Transverse colon (tissue), 4 donors: ENCODE measurements around the gene RIOX2. TPM values are rescaled to one million over a fixed set of nuclear protein-coding genes. Genes with fewer than 3 reads are reported as not detected.

Source experiments
- DNase-seq: peaks from one replicate; pipeline ENCODE4 v3.0.0-alpha.2; 2019
- H3K27ac ChIP-seq, 4 donors: fragments of 200-600 bp; sonication (generic); 2 replicates each; pipeline ENCODE4 v1.5.1; 2016 to 2018; ENCODE audit warnings: inconsistent platforms in 4 of 4
- H3K27me3 ChIP-seq: fragments of 200-600 bp; sonication (generic); 2 replicates; pipeline ENCODE4 v1.5.1; 2017; ENCODE audit warnings: inconsistent platforms
- H3K36me3 ChIP-seq, 4 donors: fragments of 200-600 bp; sonication (generic); 2 replicates each; pipeline ENCODE4 v1.5.1; 2017 to 2019; ENCODE audit warnings: inconsistent platforms in 4 of 4
- H3K4me1 ChIP-seq, 4 donors: fragments of 200-600 bp; sonication (generic); 2 replicates each; pipeline ENCODE4 v1.5.1; 2017 to 2020; ENCODE audit warnings: inconsistent platforms in 4 of 4
- H3K4me3 ChIP-seq, 4 donors: fragments of 200-600 bp; sonication (generic); 1 replicate in 1 of 4; 2 replicates in 3 of 4; pipeline versions ENCODE4 v1.5.1 to v1.6.1; 2017 to 2019; ENCODE audit warnings: inconsistent platforms in 4 of 4
- H3K9me3 ChIP-seq, 2 donors: fragments of 200-600 bp; sonication (generic); 2 replicates each; pipeline ENCODE4 v1.5.1; 2017 to 2019; ENCODE audit warnings: inconsistent platforms in 2 of 2
- EP300 ChIP-seq: sonication (generic); formaldehyde crosslinking; IDR thresholded peaks from one replicate; pipeline ENCODE4 v1.6.1; 2017; ENCODE audit warnings: antibody characterized with exemption, low read depth
- POLR2A ChIP-seq: fragments of 450-650 bp; IDR thresholded peaks from one replicate; pipeline ENCODE4 v1.6.1; 2016; ENCODE audit warnings: antibody characterized with exemption, mild to moderate bottlenecking, moderate library complexity
- POLR2AphosphoS5 ChIP-seq, 3 donors: sonication (generic); formaldehyde crosslinking; IDR thresholded peaks; one replicate each; pipeline ENCODE4 v1.6.1; 2016; ENCODE audit warnings: antibody characterized with exemption in 3 of 3
- WGBS, 2 donors: methylation state at CpG; one replicate each; pipeline ENCODE4 v1.1.5; 2018; ENCODE audit warnings: low coverage in 1 of 2; 5-methylcytosine and 5-hydroxymethylcytosine counted together
- in situ Hi-C, 4 donors: fragments of 200-750 bp; cut with MboI; loops; one replicate each; pipeline versions ENCODE4 v1.15.0 to v1.15.1; 2017; ENCODE audit warnings: low sequenced_read_pairs in 3 of 4, low pct_ligation_motif_present in 1 of 4, low pct_unique_long_range_greater_than_20kb in 1 of 4
- intact Hi-C: fragments of 100-400 bp; cut with DNase I; formaldehyde crosslinking; loops from one replicate; pipeline ENCODE4 v1.15.1; 2023; ENCODE audit warnings: low total_unique reads
- total RNA-seq, 4 donors: library from RNA; depleted of rRNA; stranded (reverse); fragments of >200 nt; gene quantifications; one replicate each; pipeline ENCODE4 v1.1.0, GENCODE V29; 2016
- TF ChIP-seq, protein P1 (sequence below), 5 experiments: fragments of 200-600 bp in 3 of 5; fragments of 450-650 bp in 2 of 5; sonication (generic) in 3 of 5; IDR thresholded peaks; 1 replicate in 2 of 5; 2 replicates in 3 of 5; pipeline ENCODE4 v1.5.1; 2016 to 2017; ENCODE audit warnings: antibody characterized with exemption in 5 of 5, inconsistent platforms in 3 of 5, mild to moderate bottlenecking in 2 of 5, moderate library complexity in 1 of 5

RIOX2 gene
- total RNA-seq, 4 donors from 2014 or later, result 7.5 to 20.5 (median 13.3) TPM

DNA sequence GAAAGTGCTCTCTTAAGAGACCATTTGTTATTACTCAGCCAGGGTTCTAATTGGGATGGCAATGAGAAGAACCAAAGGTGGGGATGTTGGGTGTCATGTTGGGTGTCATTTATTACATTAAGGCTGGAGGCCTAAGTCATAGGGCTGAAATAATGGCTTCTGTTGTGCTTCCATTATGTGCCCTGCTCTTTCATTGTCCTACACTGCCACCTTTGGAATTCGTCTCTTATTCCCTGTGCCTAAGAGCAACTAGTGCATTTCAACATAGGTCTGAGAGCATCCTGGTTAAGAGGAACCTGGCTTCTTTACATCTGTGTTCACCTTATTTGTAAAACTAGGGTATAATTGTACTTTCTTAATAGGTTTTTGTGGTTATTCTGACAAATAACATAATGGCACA, 32.2 kb downstream of the RIOX2 start:
- no peak for DNase-seq
- intact Hi-C loops (no loop called here), in situ Hi-C loops (no loop called here)
- H3K4me3 ChIP-seq, result no peak overlapping the region
- no peaks in the 10 kb centered on the region for H3K4me1 ChIP-seq
- H3K9me3 ChIP-seq, result no peaks in the 10 kb centered on the region
- 67 to 100% methylated on average over 1 of the region's 1 CpG for WGBS, 2 donors
- no peaks in the 10 kb centered on the region for H3K27me3 ChIP-seq
- peaks cover 0 to 52% (median 13%) of the 10 kb centered on the region in 4 donors for H3K36me3 ChIP-seq
- no peak overlapping the region for H3K27ac ChIP-seq
- TF ChIP-seq POLR2A, result no peak
- no peak for TF ChIP-seq EP300
- TF ChIP-seq POLR2AphosphoS5 (IDR thresholded peaks at IDR 0.05), result no peak
- TF ChIP-seq, protein P1, sequence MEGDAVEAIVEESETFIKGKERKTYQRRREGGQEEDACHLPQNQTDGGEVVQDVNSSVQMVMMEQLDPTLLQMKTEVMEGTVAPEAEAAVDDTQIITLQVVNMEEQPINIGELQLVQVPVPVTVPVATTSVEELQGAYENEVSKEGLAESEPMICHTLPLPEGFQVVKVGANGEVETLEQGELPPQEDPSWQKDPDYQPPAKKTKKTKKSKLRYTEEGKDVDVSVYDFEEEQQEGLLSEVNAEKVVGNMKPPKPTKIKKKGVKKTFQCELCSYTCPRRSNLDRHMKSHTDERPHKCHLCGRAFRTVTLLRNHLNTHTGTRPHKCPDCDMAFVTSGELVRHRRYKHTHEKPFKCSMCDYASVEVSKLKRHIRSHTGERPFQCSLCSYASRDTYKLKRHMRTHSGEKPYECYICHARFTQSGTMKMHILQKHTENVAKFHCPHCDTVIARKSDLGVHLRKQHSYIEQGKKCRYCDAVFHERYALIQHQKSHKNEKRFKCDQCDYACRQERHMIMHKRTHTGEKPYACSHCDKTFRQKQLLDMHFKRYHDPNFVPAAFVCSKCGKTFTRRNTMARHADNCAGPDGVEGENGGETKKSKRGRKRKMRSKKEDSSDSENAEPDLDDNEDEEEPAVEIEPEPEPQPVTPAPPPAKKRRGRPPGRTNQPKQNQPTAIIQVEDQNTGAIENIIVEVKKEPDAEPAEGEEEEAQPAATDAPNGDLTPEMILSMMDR (IDR thresholded peaks at IDR 0.05), result no peak

DNA sequence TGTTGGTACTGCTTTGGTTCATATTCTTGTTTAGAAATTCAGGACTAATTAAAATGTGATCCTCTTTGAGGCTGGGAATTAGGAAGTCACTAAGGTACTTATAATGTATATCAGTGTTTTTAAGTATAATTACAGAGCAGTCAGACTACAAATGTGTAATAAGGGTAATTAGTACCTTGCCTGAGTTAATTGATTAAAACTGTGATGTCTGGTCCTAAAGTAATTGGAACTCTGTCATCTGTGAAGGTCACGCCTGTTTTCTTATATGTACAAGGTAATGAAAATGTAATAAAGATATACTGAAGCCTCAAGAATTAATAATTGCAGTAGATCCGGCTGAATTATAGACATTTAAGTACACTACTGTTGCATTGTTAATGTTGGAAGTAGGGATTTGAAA, 32.8 kb downstream of the RIOX2 start:
- Histone ChIP-seq H3K27me3 (no peaks in the 10 kb centered on the region), H3K27ac (no peak overlapping the region), H3K4me3 (no peak overlapping the region), H3K36me3 (peaks cover 0 to 46% (median 10%) of the 10 kb centered on the region in 4 donors), H3K9me3 (no peaks in the 10 kb centered on the region), H3K4me1 (no peaks in the 10 kb centered on the region)
- no peak for DNase-seq
- WGBS, 2 donors, result 88 to 93% methylated on average over 2 of the region's 2 CpGs
- intact Hi-C loops (loop anchor here (5.0 kb wide), 1 partner anchor 438 kb away; no protein-coding TSS in a partner anchor), in situ Hi-C loops (no loop called here)
- TF ChIP-seq, protein P1 (IDR thresholded peaks at IDR 0.05), result no peak
- TF ChIP-seq POLR2A (no peak), POLR2AphosphoS5 (IDR thresholded peaks at IDR 0.05) (no peak)

DNA sequence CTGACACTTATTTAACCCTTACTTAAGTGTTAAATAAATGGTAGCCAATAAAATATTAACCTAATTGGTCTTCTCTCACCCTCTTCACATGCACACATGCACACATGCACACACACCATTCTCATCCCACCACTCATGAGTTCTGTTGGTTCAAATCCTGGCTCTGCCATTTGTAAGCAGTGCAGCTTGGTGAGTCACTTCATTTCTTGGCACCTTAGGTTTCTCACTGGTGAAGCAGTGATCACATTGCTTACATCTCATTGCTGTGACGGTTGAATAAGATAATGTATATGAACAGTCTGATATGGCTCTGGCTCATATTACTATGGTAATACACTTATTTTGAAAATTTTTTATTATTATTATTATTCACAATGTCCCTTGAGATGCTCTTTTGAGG, 33.8 kb downstream of the RIOX2 start:
- intact Hi-C loops, result loop anchor here (5.0 kb wide), 1 partner anchor 439 kb away; no protein-coding TSS in a partner anchor
- no peak for TF ChIP-seq EP300
- no peak for TF ChIP-seq POLR2AphosphoS5 (IDR thresholded peaks at IDR 0.05)
- no peak for TF ChIP-seq POLR2A
- TF ChIP-seq, protein P1 (IDR thresholded peaks at IDR 0.05), result no peak
- WGBS, 2 donors, result 89 to 100% methylated on average over 1 of the region's 1 CpG
- DNase-seq, result no peak
- Histone ChIP-seq H3K36me3 (peaks cover 0 to 47% (median 9%) of the 10 kb centered on the region in 4 donors), H3K4me3 (no peak overlapping the region), H3K27ac (no peak overlapping the region), H3K4me1 (no peaks in the 10 kb centered on the region), H3K27me3 (no peaks in the 10 kb centered on the region), H3K9me3 (no peaks in the 10 kb centered on the region)
- in situ Hi-C loops, result no loop called here

DNA sequence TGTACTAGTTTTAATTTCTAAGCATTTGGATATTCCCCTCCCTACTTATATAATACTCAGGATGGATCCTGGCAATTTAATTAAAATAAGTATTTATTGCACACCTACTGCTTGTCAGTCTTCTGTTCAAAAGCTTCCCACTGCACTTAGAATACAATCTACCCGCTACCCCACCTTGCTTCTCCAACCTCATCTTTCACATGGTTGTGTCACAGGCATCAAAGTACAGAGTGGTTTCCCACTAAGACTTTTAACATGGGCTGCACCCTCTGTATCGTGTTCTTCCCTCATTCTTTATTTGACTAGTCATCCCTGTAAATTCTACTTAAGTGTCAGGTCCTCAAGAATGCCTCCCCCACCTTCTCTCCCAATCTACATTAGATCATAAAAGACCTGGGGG, 35.0 kb downstream of the RIOX2 start:
- in situ Hi-C loops (no loop called here), intact Hi-C loops (loop anchor here (5.0 kb wide), 1 partner anchor 440 kb away; no protein-coding TSS in a partner anchor)
- Histone ChIP-seq H3K27ac (no peak overlapping the region), H3K27me3 (no peaks in the 10 kb centered on the region), H3K4me1 (no peaks in the 10 kb centered on the region), H3K9me3 (no peaks in the 10 kb centered on the region), H3K4me3 (no peak overlapping the region), H3K36me3 (peaks cover 0 to 44% (median 4%) of the 10 kb centered on the region in 4 donors)
- DNase-seq, result no peak
- TF ChIP-seq POLR2AphosphoS5 (IDR thresholded peaks at IDR 0.05), result no peak
- TF ChIP-seq POLR2A, result no peak
- TF ChIP-seq, protein P1 (IDR thresholded peaks at IDR 0.05), result no peak
- TF ChIP-seq EP300, result no peak
- 86% methylated on average over 2 of the region's 2 CpGs; no CpG with 5 or more reads in 1 of the 2 donors for WGBS, 2 donors
